ENCODE data around the gene CGNL1.
A peak's percentile ranks its signal among the peaks of the same experiment; 100 is the strongest.

The CGNL1 gene

GRCh38 chr15:57554063-57554811 is 177.9 kb downstream of the CGNL1 start:
- DNase-seq: no peak

GRCh38 chr15:57554812-57555179 is 178.5 kb downstream of the CGNL1 start:
- no peak for DNase-seq

DNA sequence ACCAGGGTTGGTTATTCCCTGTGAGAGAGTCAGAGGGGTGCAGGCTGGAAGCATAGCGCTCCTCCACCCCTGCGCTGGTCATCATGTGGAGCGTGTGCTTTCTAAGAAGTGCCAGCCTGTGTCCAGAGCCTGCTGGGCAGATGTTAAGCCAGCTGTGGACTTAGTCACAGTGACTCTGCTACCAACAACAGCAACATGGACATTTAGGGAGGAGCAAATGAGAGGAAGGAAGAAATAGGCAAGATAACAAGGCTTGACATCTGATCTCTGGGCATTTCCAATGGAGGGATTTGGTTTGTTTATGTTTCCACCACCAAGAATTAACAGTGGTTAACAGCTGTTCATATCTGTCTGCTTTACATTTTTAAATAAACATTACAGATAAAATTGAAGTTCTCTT is 179.0 kb downstream of the CGNL1 start:
- DNase-seq: no peak

DNA sequence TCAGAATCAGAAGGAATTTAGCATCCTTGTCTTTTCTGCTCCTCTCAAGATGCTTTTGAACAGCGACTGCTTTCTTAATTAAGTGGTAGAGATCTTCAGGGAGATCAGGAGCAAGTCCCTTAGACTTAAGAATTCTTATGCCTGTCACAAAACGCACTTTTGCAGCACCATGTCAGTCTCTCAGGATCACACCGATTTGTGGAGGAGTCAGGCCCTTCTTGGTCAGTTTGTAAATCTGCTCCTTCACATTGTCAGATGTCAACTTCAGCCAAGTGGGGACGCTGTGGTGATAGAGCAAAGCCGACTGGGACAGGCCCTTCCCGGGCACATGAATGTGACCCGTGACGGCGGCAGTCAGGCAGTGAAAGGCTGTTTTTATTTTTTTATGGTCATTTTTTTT is 179.7 kb downstream of the CGNL1 start:
- no peak for DNase-seq

DNA sequence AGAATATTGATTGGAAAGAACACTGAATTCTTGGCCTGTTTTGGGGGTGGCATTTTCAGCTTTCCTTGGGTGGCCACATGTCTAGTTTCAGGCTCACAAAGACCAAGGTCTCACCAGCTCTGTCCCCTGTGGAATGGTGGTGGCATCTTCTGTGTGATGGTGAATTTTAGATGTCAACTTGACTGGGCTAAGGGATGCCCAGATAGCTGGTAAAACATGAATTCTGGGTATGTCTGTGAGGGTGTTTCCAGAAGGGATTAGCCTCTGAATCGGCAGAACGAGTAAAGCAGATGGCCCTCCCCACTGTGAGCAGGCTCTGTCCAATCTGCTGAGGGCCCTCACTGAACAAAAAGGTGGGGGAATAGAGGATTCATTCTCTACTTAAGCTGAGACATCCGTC is 181.0 kb downstream of the CGNL1 start:
- DNase-seq: no peak

- no peak for DNase-seq
Observed at GRCh38 chr15:57557810-57558209, 181.5 kb downstream of the CGNL1 start.

DNA sequence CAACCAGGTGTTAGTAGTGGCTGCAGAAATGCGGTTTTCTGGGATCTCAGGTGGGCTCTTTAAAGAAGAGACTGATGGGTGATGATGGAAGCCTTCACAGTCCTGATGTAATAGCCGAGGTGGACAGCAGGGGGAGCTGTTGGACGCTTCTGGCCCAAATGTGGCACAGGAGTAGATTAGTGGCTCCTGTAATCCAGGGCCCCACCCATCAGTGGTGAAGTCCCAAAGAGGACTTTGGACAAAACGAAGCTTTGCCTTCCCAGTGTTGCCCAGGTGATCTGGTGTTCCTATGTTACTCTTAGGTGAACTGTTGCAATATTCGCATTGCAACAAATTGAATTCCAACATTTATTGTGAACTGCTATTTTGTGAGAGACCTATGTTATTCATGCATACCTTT is 183.6 kb downstream of the CGNL1 start:
- peak; percentile 53 for DNase-seq

DNA sequence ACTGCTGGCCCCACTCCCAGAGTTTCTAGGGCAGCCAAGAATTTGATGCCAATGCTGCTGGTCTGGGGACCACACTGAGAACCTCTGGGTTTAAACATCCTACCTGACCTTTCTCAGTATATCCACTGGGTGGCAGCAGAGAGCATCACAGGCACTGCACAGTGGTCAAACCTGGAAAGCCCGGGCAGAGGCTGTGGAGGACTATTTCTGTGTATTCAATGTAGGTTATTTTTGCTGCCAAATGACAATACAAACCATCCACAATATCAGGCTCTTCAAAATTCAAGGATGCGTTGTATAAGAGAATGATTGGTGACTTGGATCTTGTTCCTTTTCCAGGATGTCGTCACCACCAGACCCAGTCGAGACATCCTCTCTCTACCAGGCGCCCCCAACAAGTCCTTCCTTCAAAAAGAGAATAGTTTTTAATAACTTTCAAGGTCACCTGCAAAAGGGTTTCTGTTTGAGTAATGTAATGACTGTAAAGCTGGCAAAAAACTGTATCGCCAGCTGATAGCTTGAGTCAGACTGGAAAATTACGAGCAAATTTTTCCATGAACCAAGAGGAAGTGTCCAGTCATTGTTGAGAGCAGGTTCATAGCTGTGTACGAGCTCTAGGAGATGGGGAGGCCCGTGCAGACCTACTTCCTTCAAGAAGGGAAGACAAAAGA is 184.9 kb downstream of the CGNL1 start:
- peak; percentile 52 for DNase-seq

GRCh38 chr15:57562196-57562769 is 186.0 kb downstream of the CGNL1 start:
- no peak for DNase-seq

GRCh38 chr15:57563416-57563815 is 187.1 kb downstream of the CGNL1 start:
- DNase-seq: no peak

- DNase-seq: peak; percentile 14
Observed at GRCh38 chr15:57565311-57565710, 189.0 kb downstream of the CGNL1 start.

DNA sequence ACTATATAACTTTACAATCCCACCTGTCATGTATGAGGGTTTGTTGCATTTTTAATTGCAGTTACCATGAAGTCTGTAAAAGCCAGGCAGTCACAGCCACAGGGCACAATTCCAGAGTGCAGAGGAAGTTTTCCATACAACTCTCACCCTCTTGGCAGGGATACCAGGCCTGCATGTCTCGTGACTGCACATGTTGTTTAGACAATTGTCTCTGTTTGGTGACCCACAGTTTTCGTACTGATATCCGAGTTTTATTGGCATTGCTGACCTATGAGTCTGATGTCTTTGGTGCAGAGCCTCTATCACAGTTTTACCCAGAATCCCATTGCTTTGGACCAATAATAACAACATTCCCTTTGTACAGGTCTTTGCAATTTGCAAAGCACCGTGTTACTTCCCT is 190.5 kb downstream of the CGNL1 start:
- no peak for DNase-seq

DNA sequence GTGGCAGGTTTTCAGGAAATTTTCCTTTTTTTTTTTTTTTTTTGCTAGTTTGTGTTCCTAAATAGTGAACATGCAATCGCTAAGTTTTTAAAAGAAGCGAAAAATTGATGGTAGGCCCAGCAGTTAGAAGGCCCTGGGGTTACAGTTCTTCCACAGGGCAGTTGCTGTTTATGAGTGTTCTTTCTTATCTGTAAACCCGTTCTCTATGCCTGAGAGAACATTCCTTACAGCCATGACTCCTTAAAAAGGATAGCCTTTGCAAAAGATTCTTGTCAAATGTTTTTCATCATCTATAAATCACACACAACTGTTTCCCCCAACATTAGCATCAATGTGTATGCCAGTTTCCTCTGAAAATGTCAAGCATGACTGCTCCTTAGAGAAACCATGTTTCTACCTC is 191.6 kb downstream of the CGNL1 start:
- no peak for DNase-seq

DNA sequence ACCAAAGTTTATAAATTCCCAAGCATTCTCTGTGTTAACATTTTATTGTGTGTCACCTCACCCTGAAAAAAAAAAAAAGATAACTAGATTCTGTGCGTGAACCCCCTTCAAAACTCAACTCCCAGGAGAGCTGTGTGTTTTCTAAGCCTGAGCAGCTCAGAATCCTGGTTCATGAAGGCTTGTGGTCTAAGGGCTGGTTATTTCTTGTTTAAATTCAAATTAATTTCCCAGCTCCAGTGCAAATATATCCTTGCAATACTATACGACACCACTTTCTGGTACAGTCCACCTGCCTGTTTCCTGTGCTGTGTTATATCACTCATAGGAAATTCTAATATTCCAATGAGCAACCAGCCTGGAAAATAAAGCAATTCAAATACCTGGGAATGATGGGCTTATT is 192.0 kb downstream of the CGNL1 start:
- no peak for DNase-seq

DNA sequence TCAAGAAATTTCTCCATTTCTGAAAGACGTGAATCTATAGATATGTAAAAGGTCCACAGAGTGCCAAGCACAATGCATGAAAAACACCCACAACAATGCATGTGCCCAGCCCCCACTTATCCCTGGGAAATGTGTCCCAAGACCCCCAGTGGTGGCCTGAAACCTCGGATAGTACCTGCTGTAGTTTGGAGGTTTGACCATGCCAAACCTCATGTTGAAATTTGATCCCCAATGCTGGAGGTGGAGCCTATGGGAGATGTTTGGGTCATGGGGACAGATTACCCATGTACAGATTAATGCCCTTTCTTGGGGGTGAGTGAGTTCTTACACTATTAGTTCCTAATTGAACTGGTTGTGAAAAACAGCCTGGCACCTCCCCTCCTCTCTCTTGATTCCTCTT is 194.0 kb downstream of the CGNL1 start:
- no peak for DNase-seq

- DNase-seq: no peak
Observed at GRCh38 chr15:57570994-57571393, 194.7 kb downstream of the CGNL1 start.

DNA sequence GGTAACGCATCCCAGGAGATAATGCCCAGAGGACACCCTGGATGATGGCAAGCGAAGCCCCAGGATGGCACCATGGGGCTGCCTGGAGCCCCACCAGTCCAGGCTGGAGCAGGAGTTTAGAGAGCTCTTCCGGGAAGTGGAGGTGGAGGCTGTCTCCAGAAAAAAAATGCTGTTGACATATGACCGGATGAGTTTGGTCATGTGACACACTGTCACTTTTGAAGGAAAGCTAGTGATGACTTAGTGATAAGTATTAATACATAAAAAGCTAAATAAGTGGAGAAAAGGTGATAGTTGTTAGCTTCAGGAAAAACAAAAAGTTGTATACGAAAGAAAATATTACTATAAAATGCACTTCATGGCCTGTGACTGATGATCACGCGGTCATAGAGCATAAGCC is 195.4 kb downstream of the CGNL1 start:
- DNase-seq: no peak

GRCh38 chr15:57572468-57572867 is 196.2 kb downstream of the CGNL1 start:
- no peak for DNase-seq

DNA sequence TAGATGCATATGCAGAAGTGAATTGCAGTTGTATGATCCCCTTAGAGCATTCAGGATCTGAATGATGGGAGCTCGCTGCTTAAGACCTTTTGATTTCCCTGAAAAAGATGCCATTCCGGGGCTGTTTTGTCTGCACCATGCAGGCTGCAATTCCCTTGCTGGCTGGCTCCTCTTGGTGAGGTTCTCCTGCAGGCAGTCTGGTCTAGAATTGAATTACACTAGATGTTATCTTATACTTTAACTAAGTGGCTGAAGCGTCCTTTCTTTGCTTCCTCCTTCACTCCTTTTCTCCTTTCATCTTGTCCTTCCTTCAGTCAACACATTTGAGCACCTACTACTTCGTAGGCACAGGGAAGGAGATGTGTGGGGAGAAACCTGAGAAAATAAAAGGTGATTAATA is 196.8 kb downstream of the CGNL1 start:
- no peak for DNase-seq

DNA sequence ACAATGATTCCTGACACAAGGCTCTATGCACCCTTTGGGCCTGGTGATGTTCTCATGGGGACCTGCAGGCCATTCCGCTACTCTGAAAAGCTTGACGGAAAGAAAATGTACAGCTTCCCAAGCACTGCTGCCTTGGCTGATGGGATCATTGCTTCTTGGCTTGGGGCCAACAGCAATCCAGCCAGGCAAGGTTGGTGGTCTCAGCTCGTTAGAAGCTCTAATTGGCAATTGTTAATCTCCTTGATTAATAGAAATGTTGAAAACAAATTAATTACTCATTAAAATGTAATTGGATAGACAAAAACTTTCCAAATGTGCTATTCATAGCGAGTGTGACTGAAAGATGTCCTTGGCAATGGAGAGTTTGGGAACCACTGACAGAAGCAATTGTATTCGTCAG is 199.1 kb downstream of the CGNL1 start:
- no peak for DNase-seq

- no peak for DNase-seq
Observed at GRCh38 chr15:57578288-57578900, 202.1 kb downstream of the CGNL1 start.

DNA sequence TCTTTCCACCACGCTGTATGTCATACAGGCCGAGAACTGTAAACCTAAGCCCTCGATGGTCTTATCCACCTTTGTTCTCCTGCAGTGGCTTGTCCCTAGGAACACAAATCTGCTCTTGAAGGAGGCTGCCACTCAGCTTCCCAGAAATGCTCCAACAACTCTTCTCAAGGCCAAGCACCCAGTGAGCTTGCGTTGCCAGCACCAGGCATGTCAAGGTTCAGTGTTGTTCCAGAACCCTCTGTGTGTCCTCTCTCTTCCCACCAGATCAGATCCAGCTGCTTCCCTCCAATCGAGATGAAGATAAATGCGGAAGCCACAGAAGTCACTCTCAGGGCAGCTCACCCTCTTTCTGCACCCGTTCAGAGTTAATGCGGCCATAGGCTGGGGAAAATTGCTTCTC is 204.1 kb downstream of the CGNL1 start:
- no peak for DNase-seq

DNA sequence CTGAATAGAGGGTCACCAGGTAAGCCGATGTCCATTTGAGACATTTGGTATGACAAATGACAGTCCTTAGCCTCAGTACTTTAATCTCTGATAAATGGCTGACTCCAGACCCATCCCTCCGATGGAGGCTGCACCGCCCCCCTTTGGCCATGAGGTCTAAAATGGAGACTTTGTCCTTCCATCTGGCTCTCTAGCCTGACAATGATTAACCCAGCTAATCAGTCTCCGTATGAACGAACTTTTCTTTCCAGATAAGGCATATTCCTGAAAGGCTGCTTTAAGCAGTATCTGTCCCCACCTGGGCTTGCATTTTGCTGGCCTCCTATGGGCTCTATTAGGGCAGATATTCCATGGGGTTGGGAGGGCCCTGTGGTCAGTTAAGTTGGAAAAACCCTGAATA is 204.6 kb downstream of the CGNL1 start:
- DNase-seq: no peak

DNA sequence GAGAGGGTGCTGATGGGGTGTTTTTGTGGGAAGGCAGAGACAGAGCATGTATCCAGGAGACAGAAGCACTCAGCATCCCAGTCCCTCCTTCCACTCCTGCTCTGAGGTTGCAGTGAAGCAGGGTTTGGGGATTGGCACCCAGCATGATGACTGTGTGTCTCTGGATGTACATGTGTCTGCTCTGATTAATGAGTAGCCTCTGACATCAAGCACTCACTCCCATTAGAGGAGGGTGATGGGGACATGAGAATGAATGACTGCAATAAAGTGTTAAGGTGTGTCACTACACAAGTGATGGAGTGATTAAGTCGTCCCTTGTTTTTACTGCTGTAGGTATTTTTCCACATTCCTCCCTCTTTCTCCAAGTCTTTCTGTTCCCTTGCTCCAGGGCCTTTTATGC is 205.8 kb downstream of the CGNL1 start:
- no peak for DNase-seq
